GM19463 (cell line): ENCODE results near the gene VPS13A.
"Not testable (repeated sequence)": the region's sequence is repeated elsewhere in the genome, so short reads cannot be mapped to it uniquely, and the experiment has no call there.

Experiments
- ATAC-seq: cut with Tn5 transposase; IDR thresholded peaks from one replicate; pipeline ENCODE4 v1.9.1; 2021; ENCODE audit warnings: mild to moderate bottlenecking, moderate library complexity; ENCODE audit not compliant: unreplicated experiment

VPS13A gene

DNA sequence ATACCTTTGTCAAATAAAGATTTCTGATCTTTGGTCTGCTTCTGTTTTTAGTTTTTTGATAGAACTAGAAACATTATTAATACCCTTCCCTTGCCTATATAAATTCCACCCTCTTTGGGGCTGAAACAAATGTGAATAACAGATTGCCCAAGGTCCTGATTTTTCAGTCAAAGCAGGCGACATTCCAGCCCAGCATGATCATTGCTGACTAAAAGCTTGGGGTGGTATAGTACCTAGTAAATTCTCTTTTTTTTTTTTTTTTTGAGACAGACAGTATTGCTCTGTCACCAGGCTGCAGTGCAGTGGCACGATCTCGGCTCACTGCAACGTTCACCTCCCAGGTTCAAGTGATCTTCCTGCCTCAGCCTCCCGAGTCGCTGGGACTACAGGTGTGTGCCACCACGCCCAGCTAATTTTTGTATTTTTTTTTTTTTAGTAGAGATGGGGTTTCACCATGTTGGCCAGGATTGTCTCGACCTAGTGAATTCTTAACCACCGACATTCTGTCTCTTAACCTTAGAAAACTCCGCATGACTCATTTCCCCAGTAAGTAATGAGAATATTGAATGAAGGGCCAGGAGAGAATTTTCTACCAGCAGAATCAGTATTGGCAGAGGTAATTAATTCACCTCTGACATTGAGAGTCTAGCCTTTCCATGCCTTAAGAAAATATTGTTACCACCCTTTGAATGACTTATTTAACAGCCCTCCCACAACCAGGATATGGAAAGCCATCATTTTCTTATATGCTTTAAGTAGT lies 244.4 kb downstream of the VPS13A start:
- no peak for ATAC-seq

DNA sequence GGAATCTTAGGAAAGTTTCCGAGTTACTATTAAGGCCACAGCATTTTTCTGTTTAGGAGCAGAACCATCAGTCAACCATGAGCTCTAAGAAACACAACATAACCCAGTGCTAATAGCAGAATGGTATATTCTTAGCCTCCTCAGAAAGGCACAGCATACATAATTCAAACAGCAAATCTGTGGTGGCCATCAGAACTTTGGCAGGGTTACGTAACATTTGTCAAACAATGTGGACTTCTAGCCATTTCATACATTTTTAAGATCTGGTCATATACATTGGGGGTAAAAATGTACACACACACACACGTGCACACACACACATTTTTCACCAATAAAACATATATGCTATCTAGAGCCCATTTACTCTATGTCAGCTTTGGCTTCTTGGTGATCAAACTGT lies 245.6 kb downstream of the VPS13A start:
- no peak for ATAC-seq

DNA sequence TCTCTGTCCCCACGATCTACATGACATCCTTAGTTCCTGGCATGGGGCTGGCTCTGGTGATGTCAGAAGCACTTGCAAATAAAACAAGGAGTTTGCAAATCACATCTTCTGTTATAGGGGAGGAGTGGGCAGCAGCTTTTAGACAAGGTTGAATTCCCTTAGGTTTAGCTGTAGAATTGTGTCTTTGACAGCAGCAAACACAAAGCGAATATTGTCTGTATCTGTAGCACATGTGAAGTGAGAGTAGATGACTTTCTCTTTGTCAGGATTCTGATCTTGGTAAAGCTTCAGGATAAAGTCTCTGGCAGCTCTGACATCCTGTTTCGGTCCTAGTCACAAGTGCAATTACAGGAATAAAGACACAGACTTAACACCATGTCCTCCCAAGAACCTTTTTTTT lies 246.5 kb downstream of the VPS13A start:
- ATAC-seq = no peak

DNA sequence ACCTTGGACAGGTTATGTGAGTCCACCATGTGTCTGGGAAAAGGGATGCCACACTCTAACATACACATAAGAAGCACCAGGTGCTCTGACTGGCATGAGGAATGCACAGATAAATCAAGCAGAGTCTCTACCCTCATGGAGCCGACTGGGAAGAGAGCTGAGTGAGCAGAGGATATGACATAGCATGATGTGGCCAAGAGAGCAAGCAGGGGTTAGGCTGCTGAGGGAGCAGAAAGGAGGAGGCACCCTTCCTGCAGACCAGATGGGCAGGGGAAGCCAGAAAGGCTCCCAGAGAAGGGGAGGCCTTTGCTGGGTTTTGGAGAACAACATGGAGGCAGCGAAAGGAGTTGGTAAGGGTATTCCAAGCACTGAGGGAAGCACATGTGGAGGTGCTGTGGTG lies 247.7 kb downstream of the VPS13A start:
- ATAC-seq = no peak

DNA sequence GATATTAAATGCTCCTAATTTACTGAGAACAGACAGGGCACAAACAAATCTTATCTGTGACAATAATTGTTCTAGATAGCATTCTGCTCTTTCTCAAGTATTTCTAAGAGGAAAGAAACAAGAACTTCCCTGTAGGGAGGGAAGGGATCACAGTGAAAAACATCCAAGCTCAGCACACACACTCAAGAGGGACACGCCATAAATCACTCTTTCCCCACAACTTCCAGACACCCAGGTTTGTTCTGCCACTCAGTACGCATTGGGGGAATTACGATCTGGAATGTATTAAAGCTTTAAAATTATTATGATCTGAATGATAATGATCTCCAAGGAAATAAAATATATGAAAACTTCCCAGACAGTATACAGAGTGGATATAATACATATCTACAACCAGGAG lies 249.4 kb downstream of the VPS13A start:
- ATAC-seq = no peak

DNA sequence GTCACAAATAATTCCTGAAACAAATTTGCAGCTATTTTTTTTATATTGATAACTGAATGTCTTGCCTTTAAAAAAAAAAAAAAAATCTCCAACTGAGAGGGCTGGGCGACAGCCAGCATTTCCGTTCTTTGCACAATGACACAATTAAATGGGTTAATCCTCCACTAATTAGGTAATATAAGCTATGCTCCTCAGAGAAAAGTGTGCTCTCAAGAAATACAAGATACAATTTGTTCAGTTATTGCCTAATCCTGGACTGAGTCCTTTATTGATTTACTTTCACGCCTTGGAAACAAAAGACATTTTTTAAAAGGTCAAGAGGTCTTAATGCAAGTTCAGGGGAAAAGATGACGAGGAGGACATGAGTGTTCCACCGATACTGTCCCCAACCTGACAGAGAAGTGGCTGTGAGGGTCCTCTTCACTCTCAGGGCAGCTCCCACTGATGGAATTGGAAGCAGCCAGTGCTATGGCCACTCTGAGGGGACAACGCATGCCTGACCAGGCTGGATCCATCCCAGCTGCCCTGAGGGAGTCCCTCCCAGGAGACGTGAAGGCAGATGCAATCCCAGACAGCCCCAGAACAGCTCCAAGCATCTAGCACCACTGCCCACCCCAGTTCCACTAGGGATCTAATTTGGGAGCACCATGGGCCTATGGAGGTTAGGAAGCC lies 250.1 kb downstream of the VPS13A start:
- ATAC-seq = no peak

DNA sequence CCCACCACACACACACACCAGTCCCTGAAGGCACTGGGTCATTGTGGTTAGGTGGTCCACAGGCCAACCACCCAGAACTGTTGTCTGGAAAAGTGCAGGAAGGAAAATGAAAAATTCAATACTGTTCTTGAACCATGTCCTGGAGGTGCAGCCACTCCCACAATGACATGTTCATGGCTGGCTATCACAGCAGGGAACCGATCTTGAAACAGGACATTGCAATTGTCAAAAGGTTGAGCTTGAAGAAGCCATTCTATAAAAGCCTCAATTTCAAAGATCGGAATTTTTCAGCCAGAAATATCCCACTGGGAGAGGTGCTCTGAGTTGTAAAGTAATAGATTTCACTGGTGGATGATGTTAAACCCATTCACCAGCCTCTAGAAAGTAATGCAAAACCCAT lies 252.6 kb downstream of the VPS13A start:
- ATAC-seq = no peak

DNA sequence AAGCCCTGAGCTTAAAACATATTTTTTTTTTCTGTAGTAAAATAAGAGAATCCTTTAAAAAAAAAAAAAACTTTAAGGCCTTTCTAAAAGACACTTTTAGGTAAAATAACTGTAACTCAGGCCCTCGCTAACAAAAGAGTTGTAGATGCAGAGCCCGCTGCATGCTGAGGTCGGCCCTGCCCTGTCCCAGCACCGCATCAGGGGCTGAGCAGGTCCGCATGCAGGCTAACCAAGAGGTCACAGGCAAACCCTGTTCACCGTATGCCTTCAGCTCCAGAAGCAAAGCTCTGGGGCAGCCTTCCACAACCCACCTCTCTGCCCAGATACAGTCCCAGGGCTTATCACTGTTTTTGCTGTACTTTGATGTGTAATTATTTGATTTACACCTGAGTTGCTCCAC lies 254.7 kb downstream of the VPS13A start:
- no peak for ATAC-seq

DNA sequence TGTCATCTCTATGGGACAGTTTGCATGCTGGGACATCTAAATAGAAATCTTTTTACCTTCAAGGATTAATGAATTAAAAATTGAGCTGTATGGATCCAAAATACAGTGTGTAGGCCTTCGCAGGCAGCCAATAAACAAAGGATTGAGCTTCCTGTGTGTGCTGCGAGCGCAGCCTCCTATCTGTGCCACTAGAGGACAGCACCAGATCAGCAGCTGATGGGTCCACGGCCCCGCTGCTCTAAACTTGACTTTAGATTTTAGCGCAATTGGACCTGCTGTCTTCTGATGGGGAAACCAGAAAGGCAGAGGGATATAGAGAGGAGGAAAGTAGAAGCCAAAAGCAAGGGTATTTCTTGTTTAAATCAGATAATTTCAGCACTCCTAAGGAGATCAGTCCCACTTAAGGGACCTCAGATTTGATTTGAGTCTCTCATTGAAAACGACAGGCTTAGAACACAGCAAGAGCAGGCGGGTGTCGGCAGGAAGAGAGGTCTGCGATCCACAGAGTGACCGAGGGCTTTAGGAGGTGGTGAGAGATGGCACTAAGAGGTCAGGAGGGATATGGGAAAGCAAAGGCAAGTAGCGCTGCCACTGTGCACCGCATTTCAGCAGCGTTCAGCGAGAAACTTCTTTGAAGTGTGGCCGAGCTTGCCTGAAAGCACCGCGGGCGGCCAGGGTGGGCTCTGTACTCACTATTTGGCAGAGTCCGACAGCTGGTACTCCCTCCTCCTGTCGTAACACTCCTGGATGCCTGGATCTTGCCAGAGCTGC lies 256.5 kb downstream of the VPS13A start:
- peak; percentile 80 for ATAC-seq

DNA sequence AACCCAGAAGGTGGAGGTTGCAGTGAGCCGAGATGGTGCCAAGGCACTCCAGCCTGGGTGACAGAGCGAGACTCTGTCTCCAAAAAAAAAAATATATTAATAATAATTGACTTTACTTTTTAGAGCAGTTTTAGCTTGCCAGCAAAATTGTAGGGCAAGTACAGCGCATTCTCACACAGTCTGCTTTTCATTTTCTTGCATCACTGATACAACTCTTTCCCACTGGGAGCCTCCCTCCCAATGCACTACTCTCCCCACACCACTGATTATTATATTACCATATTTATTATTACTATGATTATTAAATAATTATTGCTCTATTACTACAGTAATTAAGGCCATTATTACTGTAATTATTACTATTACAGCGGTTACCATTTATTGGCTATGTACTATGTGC lies 257.9 kb downstream of the VPS13A start:
- no peak for ATAC-seq

DNA sequence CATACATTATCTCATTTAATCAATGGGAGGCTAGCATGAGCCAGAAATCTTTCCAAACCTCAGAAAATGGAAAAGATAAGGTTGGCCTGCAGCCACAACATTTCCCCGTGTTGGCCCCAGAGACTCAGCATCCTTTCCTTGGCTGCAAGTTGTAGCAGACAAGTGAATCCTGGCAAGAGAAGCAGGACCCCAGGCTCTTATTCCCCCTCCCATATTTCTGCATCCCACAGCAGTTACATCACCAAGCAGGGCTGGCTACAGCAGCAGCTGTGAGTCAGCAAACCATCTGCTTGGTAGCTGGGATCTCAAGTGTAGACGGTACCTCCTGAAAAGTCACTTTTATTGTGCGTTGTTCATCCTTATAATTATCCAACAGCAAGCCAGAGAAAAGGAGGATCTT lies 258.4 kb downstream of the VPS13A start:
- no peak for ATAC-seq

DNA sequence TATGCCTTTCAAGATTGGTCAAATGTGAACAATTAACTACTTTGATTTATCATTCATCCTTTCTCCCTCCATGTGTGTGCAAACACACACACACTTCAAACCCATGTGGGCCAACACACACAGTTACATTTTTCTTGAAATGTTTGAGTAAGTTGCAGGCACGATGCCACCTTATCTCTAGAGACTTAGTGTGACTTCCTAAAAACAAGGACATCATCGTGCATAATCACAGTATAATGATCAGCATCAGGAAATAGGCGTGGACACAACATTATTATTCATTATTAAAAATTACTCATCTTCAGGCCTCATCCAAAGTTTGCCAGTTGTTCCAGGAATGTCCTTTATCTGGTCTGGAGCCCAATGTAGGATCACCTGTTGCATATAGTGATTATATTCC lies 261.3 kb downstream of the VPS13A start:
- no peak for ATAC-seq

DNA sequence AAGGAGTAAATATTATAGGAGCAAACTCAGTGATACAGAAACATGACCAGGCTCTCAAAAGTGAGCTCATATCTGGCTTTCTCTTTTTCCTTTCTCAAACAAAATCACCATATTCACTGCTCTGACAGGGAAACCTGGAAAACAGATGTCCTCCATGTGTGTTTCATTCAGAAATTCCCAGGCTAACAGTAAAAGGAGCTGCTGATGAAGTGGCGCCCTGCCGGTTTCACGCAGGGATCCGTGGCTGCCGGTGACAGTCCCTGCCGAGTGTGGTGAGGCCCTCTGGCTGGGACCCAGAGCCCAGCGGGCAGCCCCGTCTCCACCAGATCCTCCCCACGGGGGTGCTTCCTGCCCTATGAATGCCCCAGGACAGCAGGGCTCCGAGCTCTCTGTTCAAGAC lies 262.7 kb downstream of the VPS13A start:
- no peak for ATAC-seq

DNA sequence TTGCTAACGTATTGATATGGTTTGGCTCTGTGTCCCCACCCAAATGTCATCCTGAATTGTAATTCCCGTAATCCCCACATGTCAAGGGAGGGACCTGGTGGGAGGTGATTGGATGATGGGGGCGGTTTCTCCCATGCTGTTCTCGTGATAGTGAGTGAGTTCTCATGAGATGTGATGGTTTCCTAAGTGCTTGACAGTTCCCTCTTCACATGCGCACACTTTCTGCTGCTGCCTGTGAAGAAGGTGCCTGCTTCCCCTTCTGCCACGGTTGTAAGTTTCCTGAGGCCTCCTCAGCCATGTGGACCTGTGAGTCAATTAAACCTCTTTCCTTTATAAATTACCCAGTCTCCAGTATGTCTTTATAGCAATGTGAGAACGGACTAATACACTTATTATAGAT lies 263.8 kb downstream of the VPS13A start:
- ATAC-seq = not testable (repeated sequence)

DNA sequence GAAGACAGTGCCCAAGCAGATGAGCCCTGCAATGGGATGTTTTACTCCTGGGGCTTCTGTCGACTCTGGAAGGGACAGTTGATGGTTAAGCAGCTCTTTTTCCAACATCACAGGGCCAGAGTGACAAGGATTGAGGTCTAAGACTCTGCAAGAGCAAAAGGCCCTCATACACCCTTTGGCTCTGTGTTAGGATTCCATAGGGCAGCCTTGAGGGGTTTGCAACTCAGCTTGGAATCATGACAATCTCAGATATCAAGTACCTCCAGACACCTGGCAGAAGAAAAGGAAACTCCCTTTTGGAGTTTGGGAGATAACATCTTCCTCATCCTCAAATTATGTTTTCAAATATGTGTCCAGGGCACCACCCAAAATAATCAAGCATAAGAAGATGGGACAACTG lies 265.1 kb downstream of the VPS13A start:
- no peak for ATAC-seq

DNA sequence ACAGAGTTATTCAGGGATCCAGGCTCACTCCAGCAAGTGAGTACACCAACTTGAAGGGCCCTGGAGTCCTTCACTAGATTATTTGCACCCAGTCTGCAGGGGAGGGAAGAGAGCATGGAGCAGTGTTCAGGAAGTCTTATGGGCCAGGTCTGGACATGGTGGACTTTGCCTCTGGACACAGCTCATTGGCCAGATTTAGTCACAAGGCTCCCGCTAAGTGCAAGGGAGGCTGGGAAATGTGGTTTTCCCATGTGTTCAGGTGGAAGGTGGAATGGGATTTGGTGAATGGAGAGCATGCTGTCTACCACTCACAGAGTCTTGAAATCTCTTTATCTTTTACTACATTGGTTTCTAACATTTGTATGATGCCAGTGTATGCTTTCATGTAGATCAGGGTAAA lies 270.3 kb downstream of the VPS13A start:
- ATAC-seq = no peak

DNA sequence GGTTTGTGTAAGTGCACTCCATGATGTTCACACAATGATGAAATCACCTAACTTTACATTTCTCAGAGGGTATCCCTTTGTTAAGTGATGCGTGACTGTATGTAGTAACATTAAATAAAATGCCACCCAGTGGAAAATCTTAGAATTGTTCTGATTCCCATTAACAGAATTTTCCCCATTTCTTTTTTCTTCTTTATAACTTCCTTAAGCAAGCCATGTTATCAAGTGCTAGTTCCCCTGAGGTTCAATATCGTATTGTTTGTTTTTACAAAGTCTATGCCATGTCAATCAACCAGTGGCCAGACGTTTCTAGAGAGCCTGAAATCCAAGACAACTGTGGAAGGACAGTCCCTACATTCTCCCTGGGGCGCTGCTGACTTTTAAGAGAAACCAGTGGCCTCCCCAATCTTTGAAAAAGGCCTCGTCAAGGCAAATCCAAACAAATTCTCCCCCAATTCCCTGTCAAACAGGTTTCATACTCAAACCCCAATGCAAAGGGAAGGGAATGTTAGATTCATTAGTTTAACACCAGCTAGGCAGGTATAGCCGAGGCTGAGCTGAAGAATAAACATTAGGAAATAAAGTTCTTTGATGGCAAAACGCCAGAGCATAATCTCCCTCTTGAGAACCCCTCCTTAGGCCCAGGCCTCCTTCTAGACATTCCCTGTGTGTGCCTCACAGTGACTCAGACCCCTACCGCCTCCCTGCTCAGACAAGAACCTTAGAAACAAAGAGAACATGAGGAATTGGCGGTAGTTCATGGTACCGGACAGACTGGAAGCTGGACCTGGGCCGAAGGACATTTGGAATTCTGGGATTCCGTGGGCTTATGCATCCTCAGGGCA lies 272.1 kb downstream of the VPS13A start:
- no peak for ATAC-seq

DNA sequence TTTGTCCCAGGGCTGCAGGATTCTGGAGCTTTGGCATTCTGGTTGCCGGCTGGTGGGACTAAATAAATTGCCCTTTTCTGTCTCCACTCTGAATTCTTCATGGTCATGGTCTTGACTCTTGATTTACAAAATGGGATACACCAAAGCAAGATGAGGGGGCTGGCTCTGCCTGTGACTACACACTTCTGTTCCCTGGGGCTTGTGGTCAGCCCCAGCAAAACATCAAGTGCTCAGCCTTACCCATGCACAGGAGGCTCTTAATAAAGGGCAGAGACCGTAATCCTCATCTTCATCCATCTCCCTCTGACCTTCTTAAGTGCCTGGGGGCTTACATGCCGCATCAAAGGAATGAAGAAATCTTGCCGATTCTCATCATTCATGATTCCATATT lies 272.7 kb downstream of the VPS13A start:
- ATAC-seq = no peak

DNA sequence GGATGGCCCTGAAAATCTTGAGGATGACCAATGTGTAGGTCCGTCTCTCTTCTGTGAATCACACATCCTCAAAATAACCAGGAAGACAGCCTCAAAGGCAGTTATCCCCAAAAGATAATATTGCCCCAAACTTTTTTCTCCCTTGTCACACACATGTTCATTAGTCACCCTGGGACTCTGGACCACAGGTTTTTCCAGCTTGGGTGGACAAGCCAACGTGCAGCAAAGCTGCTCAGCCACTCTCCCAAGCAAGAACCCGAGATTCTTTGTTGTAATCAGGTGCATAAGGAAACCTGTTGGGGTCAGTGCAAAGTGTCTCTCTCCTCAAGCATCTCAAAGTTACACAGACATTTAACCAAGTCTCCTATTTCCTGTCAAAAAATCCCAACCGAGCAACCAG lies 274.2 kb downstream of the VPS13A start:
- ATAC-seq = no peak

DNA sequence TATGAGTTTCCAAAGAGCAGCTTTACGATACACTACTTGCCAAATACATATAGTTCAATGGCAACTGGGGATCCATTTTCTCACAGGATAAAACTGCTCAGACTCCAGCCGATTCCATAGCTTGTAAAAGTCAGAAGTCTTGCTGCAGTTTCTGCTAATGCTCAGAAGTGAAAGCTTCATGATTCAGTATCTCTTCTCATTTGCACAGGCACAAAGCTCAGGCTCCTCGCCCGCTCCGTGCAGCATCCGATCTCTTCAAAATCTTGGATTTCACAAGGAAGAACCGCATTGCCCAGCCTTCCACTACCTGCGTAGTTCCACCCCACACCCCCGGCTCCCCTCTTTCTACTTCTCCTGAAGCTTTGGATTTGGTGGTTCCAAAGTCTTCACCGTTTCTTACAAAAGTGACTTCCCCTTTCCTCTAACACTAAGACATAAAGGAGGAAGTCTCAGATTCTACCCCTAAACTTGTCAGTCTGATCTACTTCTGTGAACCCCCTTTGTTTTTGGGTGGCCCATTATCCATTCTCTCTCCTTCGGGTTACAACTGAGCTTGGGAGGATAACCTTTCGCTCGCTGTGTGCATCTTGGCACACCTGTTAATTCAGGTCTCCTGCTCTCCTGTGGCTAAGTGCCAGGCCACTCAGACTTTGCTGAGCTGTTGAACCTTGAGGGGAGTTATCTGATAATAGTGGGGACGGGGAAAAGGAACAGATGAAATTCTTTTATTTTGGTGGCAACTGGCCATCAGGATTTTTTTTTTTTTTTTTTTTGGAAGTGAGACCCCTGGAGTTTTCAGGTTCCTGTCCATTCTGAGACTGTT lies 276.7 kb downstream of the VPS13A start:
- no peak for ATAC-seq
